GM11168 (cell line): ENCODE data around the gene C1R.
"Not testable (repeated sequence)": the region's sequence is repeated elsewhere in the genome, so short reads cannot be mapped to it uniquely, and the experiment has no call there.

Source experiments
- in situ Hi-C: fragments of 300-500 bp; cut with MboI; formaldehyde crosslinking; loops from one replicate; pipeline ENCODE4 v1.12.0; 2022; ENCODE audit warnings: low sequenced_read_pairs; ENCODE audit not compliant: unreplicated experiment

C1R gene

DNA sequence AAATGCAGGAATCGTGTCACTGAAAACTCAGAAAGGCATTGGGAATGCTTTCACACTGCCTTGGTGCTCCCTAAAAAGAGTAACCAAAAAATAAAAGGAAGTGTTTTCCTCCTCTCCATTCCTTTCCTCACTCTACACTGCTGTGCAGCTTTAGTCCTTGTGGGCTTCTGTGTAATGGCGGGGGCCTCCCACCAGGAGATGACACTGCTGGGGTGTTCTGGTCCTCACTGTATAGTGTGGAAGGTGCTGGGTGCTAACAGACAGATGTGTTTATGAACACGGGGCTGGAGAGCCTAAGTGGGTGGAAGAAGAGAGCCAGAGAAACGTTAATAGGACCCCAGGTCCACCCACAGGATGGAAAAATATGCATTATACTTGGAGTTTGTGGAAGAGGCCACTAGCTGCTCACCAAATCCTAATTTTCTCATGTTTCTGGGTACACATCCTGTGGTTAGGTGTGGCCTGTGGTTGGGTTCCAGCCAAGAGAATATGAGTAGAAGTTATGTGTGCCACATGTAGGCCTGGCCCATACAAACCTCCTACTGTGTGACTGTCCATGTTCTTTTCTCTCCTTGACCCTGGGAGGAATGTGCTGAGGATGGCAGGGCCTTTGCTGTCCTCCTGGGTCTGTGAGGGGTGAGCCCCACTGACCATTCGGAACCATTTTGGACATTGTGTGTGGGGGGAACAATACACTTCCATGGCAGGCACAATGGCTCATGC lies 45.7 kb downstream of the C1R start:
- in situ Hi-C loops, result no loop called here

- in situ Hi-C loops, result no loop called here
Measured at GRCh38 chr12:7045913-7046312, 46.3 kb downstream of the C1R start.

DNA sequence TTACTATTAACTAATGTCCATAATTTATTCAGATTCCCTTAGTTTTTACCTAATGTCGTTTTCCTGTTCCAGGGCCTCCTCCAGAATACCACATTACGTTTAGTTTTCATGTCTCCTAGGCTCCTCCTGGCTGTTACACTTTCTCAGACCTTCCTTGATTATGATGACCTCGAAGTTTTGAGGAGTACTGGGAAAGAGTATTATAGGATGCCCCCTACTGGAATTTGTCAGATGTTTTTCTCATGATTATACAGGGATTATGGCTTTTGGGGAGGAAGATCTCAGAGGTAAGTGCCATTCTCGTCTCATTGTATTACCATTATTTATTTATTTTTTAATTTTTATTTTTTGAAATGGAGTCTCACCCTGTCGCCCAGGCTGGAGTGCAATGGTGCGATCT lies 49.4 kb downstream of the C1R start:
- in situ Hi-C loops, result no loop called here

DNA sequence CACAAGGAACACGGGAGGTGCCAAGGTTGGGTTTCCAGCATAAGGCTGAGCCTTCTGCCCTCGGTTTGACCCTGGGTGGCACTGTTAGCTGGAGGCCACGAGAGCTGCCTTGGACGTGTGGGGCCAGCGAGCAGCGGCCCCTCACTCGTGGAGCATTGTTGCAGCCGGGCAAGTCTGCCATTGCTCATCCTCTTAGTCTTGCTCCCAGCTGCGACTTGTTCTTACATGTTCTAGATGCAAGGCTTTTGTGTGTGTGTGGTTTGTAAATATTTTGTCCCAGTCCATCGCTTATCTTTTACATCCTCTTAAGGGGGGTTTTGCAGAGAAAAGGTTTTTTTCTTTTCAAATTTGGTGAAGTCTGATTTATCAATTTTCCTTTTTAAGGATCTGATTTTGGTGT lies 52.8 kb downstream of the C1R start:
- in situ Hi-C loops, result no loop called here

GRCh38 chr12:7038591-7038990 lies 53.7 kb downstream of the C1R start:
- in situ Hi-C loops, result no loop called here

- in situ Hi-C loops, result not testable (repeated sequence)
Measured at GRCh38 chr12:7037411-7037810, 54.8 kb downstream of the C1R start.

- in situ Hi-C loops, result no loop called here
Measured at GRCh38 chr12:7035463-7035862, 56.8 kb downstream of the C1R start.

DNA sequence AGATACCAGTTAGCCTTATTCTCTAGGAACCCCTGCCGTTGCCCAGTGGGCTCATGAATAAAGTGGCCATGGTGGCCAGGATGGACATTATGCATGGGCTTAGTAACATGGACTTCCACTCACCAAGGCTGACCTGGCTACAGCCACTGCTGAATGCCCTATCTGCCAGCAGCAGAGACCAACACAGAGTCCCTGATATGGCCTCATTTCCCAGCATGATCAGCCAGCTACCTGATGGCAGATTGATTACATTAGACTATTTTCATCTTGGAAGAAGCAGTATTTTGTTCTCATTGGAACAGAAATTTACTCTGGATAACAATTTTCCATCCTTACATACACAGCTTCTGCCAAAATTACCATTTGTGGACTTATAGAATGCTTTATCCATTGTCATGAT lies 57.8 kb downstream of the C1R start:
- in situ Hi-C loops, result no loop called here

DNA sequence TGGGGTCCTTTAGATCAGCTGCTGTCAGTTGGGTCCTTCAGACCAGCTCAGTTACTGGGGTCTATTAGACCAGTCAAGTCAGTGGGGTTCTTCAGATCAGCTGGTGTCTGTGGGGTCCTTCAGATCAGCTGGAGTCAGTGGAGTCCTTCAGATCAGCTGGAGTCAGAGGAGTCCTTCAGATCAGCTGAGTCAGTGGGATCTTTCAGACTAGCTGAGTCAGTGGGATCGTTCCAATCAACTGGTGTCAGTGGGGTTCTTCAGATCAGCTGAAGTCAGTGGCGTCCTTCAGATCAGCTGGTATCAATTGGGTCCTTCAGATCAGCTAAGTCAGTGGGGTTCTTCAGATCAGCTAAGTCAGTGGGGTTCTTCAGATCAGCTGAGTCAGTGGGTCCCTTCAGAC lies 59.3 kb downstream of the C1R start:
- in situ Hi-C loops, result no loop called here

DNA sequence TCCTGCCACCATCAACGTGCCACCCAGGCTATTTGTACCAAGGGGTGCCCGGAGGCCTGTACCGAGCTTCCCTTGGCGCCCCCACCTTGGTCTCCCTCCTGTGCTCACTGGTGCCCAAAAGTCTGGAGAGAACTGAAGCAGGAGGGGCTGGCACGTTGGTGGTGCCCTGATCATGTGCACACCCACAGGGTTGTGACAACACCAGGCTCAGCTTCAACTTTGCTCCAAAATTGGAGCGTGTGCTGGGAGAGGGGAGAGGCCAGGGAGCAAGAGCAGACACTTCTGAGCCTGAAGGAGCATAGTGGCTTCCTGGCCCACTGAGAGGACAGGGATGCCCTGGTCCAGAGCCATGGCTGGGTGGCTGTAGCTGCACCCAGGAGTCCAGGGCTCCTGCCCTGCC lies 60.9 kb downstream of the C1R start:
- in situ Hi-C loops, result no loop called here
